Measurements from ENCODE around the gene CD86. TPM values are rescaled to one million over a fixed set of nuclear protein-coding genes. Genes with fewer than 3 reads are reported as not detected.

CD86 gene
- total and polyA plus RNA-seq, 4 donors = 1.7 to 4.0 (median 2.6) TPM

GRCh38 chr3:122168044-122168443 lies 112.9 kb downstream of the CD86 start (continued):
- TF ChIP-seq ZBTB33 (IDR thresholded peaks at IDR 0.05) = no peak
- TF ChIP-seq GABPA (IDR thresholded peaks at IDR 0.05 in 1 of 2, conservative IDR thresholded peaks at IDR 0.05 in 1 of 2) = no peak
- TF ChIP-seq MAX (IDR thresholded peaks at IDR 0.05) = no peak
- no peak for TF ChIP-seq NR2F2 (IDR thresholded peaks at IDR 0.05)
- no peak for TF ChIP-seq ATF3 (IDR thresholded peaks at IDR 0.05)
- no peak for TF ChIP-seq HNF4G (IDR thresholded peaks at IDR 0.05)
- TF ChIP-seq RXRA (IDR thresholded peaks at IDR 0.05) = no peak
- no peak for TF ChIP-seq FOXA2 (IDR thresholded peaks at IDR 0.05)

DNA sequence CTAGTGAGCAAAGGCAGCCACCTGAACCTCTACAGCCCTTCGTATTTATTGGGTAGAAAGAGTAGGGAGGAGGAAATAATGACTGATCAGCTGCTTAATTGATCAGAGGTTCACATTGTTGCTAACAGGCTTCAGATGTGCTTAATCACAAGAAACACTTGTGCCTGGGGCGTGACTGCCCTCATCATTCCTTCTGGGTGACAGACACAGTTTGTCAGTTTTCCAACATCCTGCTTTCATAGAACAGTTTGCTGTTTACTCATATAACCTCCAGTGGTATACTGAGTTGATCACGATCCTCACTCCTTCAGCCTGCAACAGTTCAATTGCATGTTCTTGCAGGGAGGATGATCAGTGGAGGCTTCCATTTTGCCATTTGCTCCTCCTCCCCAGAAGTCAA lies 114.7 kb downstream of the CD86 start:
- Histone ChIP-seq H3K9ac (ENCODE audit: low read depth in 1 of 2, low read length in 2 of 2) (no peak overlapping the region), H3K27me3 (ENCODE audit: control insufficient read depth in 4 of 4, insufficient read depth in 4 of 4, low read length in 3 of 4) (no peaks in the 10 kb centered on the region), H3K4me1 (ENCODE audit: control insufficient read depth in 4 of 4, insufficient read depth in 4 of 4, low read length in 3 of 4) (no peaks in the 10 kb centered on the region), H3K36me3 (ENCODE audit: control insufficient read depth in 4 of 4, insufficient read depth in 3 of 4, low read depth in 1 of 4, low read length in 3 of 4) (no peaks in the 10 kb centered on the region), H3K4me3 (ENCODE audit: low read depth in 1 of 3, low read length in 3 of 3) (no peak overlapping the region), H3K9me3 (ENCODE audit: control insufficient read depth in 4 of 4, low read length in 3 of 4) (peaks cover 0 to 8% (median 2%) of the 10 kb centered on the region in 4 donors), H3K27ac (ENCODE audit: low read depth in 1 of 2, low read length in 2 of 2) (no peak overlapping the region)
- 79% methylated on average over 3 of the region's 3 CpGs for WGBS
- no peak for DNase-seq (ENCODE audit: low spot score)
- TF ChIP-seq JUND (IDR thresholded peaks at IDR 0.05) (no peak), YY1 (IDR thresholded peaks at IDR 0.05) (no peak), SP1 (IDR thresholded peaks at IDR 0.05) (no peak), RXRA (IDR thresholded peaks at IDR 0.05) (no peak), TAF1 (conservative IDR thresholded peaks at IDR 0.05) (no peak), ZBTB33 (IDR thresholded peaks at IDR 0.05) (no peak), FOXA2 (IDR thresholded peaks at IDR 0.05) (no peak), EGR1 (IDR thresholded peaks at IDR 0.05; ENCODE audit: low read depth in 2 of 2) (no peak), ATF3 (IDR thresholded peaks at IDR 0.05) (no peak), MAX (IDR thresholded peaks at IDR 0.05) (no peak), HNF4G (IDR thresholded peaks at IDR 0.05) (no peak), NR2F2 (IDR thresholded peaks at IDR 0.05) (no peak), RAD21 (IDR thresholded peaks at IDR 0.05) (no peak), GABPA (IDR thresholded peaks at IDR 0.05 in 1 of 2, conservative IDR thresholded peaks at IDR 0.05 in 1 of 2) (no peak), FOXA1 (IDR thresholded peaks at IDR 0.05) (no peak), HNF4A (conservative IDR thresholded peaks at IDR 0.05) (no peak)
- TF ChIP-seq, protein P1, sequence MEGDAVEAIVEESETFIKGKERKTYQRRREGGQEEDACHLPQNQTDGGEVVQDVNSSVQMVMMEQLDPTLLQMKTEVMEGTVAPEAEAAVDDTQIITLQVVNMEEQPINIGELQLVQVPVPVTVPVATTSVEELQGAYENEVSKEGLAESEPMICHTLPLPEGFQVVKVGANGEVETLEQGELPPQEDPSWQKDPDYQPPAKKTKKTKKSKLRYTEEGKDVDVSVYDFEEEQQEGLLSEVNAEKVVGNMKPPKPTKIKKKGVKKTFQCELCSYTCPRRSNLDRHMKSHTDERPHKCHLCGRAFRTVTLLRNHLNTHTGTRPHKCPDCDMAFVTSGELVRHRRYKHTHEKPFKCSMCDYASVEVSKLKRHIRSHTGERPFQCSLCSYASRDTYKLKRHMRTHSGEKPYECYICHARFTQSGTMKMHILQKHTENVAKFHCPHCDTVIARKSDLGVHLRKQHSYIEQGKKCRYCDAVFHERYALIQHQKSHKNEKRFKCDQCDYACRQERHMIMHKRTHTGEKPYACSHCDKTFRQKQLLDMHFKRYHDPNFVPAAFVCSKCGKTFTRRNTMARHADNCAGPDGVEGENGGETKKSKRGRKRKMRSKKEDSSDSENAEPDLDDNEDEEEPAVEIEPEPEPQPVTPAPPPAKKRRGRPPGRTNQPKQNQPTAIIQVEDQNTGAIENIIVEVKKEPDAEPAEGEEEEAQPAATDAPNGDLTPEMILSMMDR (IDR thresholded peaks at IDR 0.05; ENCODE audit: low read depth, low read length, missing input control) = no peak
- TF ChIP-seq, protein P2, sequence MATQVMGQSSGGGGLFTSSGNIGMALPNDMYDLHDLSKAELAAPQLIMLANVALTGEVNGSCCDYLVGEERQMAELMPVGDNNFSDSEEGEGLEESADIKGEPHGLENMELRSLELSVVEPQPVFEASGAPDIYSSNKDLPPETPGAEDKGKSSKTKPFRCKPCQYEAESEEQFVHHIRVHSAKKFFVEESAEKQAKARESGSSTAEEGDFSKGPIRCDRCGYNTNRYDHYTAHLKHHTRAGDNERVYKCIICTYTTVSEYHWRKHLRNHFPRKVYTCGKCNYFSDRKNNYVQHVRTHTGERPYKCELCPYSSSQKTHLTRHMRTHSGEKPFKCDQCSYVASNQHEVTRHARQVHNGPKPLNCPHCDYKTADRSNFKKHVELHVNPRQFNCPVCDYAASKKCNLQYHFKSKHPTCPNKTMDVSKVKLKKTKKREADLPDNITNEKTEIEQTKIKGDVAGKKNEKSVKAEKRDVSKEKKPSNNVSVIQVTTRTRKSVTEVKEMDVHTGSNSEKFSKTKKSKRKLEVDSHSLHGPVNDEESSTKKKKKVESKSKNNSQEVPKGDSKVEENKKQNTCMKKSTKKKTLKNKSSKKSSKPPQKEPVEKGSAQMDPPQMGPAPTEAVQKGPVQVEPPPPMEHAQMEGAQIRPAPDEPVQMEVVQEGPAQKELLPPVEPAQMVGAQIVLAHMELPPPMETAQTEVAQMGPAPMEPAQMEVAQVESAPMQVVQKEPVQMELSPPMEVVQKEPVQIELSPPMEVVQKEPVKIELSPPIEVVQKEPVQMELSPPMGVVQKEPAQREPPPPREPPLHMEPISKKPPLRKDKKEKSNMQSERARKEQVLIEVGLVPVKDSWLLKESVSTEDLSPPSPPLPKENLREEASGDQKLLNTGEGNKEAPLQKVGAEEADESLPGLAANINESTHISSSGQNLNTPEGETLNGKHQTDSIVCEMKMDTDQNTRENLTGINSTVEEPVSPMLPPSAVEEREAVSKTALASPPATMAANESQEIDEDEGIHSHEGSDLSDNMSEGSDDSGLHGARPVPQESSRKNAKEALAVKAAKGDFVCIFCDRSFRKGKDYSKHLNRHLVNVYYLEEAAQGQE (IDR thresholded peaks at IDR 0.05) = no peak

Measured in liver (tissue), 9 donors.